Liver (tissue), 9 donors: Measurements from ENCODE around the gene CDKL4. TPM values are rescaled to one million over a fixed set of nuclear protein-coding genes. Genes with fewer than 3 reads are reported as not detected.
"Not testable (repeated sequence)": the region's sequence is repeated elsewhere in the genome, so short reads cannot be mapped to it uniquely, and the experiment has no call there.

Source experiments
- DNase-seq: peaks from one replicate; pipeline ENCODE4 v3.0.0-alpha.2; 2017; ENCODE audit warnings: low spot score
- H3K27ac ChIP-seq, 2 donors: one replicate each; pipeline ENCODE4 v1.7.0; 2013; ENCODE audit warnings: inconsistent platforms in 2 of 2, low read length in 2 of 2, control low read depth in 1 of 2, low read depth in 1 of 2, mild to moderate bottlenecking in 1 of 2
- H3K27me3 ChIP-seq, 4 donors: one replicate each; pipeline versions ENCODE4 v1.6.1 to v1.7.0; 2013; ENCODE audit warnings: low read length in 3 of 4, inconsistent platforms in 1 of 4, mild to moderate bottlenecking in 1 of 4, moderate library complexity in 1 of 4; ENCODE audit not compliant: control insufficient read depth in 4 of 4, insufficient read depth in 4 of 4
- H3K36me3 ChIP-seq, 4 donors: one replicate each; pipeline versions ENCODE4 v1.6.1 to v1.7.0; 2013; ENCODE audit warnings: low read length in 3 of 4, mild to moderate bottlenecking in 3 of 4, low read depth in 1 of 4, moderate library complexity in 1 of 4; ENCODE audit not compliant: control insufficient read depth in 4 of 4, insufficient read depth in 3 of 4
- H3K4me1 ChIP-seq, 4 donors: one replicate each; pipeline versions ENCODE4 v1.6.1 to v1.7.0; 2013; ENCODE audit warnings: low read length in 3 of 4, mild to moderate bottlenecking in 3 of 4, moderate library complexity in 1 of 4; ENCODE audit not compliant: control insufficient read depth in 4 of 4, insufficient read depth in 4 of 4
- H3K4me3 ChIP-seq, 3 donors: one replicate each; pipeline versions ENCODE4 v1.6.1 to v1.7.0; 2013; ENCODE audit warnings: low read length in 3 of 3, control low read depth in 1 of 3, low read depth in 1 of 3, mild to moderate bottlenecking in 1 of 3
- H3K9ac ChIP-seq, 2 donors: one replicate each; pipeline ENCODE4 v1.7.0; 2013; ENCODE audit warnings: low read length in 2 of 2, mild to moderate bottlenecking in 2 of 2, moderate library complexity in 2 of 2, control low read depth in 1 of 2, low read depth in 1 of 2
- H3K9me3 ChIP-seq, 4 donors: one replicate each; pipeline versions ENCODE4 v1.6.1 to v1.7.0; 2013; ENCODE audit warnings: low read length in 3 of 4; ENCODE audit not compliant: control insufficient read depth in 4 of 4
- EGR1 ChIP-seq, 2 donors: IDR thresholded peaks; 2 replicates each; pipeline ENCODE4 v1.6.1; 2016 to 2018; ENCODE audit warnings: antibody characterized with exemption in 2 of 2, low read depth in 2 of 2
- FOXA1 ChIP-seq: IDR thresholded peaks from 2 replicates; pipeline ENCODE4 v1.6.1; 2016; ENCODE audit warnings: antibody characterized with exemption
- FOXA2 ChIP-seq: IDR thresholded peaks from 2 replicates; pipeline ENCODE4 v1.6.1; 2016; ENCODE audit warnings: antibody characterized with exemption
- GABPA ChIP-seq, 2 donors: IDR thresholded peaks in 1 of 2; conservative IDR thresholded peaks in 1 of 2; 2 replicates each; pipeline ENCODE4 v1.6.1; 2016; ENCODE audit warnings: antibody characterized with exemption in 2 of 2, mild to moderate bottlenecking in 1 of 2, moderate library complexity in 1 of 2
- HNF4A ChIP-seq, 2 donors: conservative IDR thresholded peaks; 2 replicates each; pipeline ENCODE4 v1.6.1; 2016; ENCODE audit warnings: antibody characterized with exemption in 2 of 2, mild to moderate bottlenecking in 2 of 2
- HNF4G ChIP-seq: IDR thresholded peaks from 2 replicates; pipeline ENCODE4 v1.6.1; 2016; ENCODE audit warnings: antibody characterized with exemption
- RAD21 ChIP-seq, 2 donors: IDR thresholded peaks; 2 replicates each; pipeline ENCODE4 v1.6.1; 2016; ENCODE audit warnings: antibody characterized with exemption in 2 of 2, mild to moderate bottlenecking in 2 of 2
- RXRA ChIP-seq, 2 donors: IDR thresholded peaks; 2 replicates each; pipeline ENCODE4 v1.6.1; 2017 to 2018; ENCODE audit warnings: antibody characterized with exemption in 2 of 2, mild to moderate bottlenecking in 1 of 2
- SP1 ChIP-seq: IDR thresholded peaks from 2 replicates; pipeline ENCODE4 v1.6.1; 2018; ENCODE audit warnings: antibody characterized with exemption, mild to moderate bottlenecking
- TAF1 ChIP-seq: conservative IDR thresholded peaks from 2 replicates; pipeline ENCODE4 v1.6.1; 2016; ENCODE audit warnings: antibody characterized with exemption, mild to moderate bottlenecking
- YY1 ChIP-seq: IDR thresholded peaks from 2 replicates; pipeline ENCODE4 v1.6.1; 2016; ENCODE audit warnings: antibody characterized with exemption, mild to moderate bottlenecking
- WGBS: extraction: QIAGEN DNeasy Blood & Tissue Kit; methylation state at CpG from one replicate; pipeline ENCODE4 v1.1.7; 2013; 5-methylcytosine and 5-hydroxymethylcytosine counted together
- polyA plus RNA-seq, 2 donors: library from polyadenylated mRNA; stranded (reverse) in 1 of 2; unstranded in 1 of 2; fragments of 200-250 nt in 1 of 2; fragments of >200 nt in 1 of 2; fragmentation: Nextera tagmentation in 1 of 2; extraction: Ambion mirVana in 1 of 2; gene quantifications; one replicate each; pipeline versions ENCODE4 v1.2.1 to v1.2.3, GENCODE V29; 2013 to 2015
- total RNA-seq, 2 donors: library from RNA; depleted of rRNA; stranded (reverse); fragments of >200 nt; gene quantifications; one replicate each; pipeline ENCODE4 v1.2.3, GENCODE V29; 2014
- TF ChIP-seq, protein P1 (sequence below): IDR thresholded peaks from 2 replicates; pipeline ENCODE4 v1.6.1; 2016; ENCODE audit warnings: antibody characterized with exemption
- TF ChIP-seq, protein P2 (sequence below): IDR thresholded peaks from 2 replicates; pipeline ENCODE4 v1.6.1; 2016; ENCODE audit warnings: antibody characterized with exemption
- TF ChIP-seq, protein P3 (sequence below): fragments of 150-350 bp; IDR thresholded peaks from 2 replicates; pipeline ENCODE4 v1.5.1; 2017; ENCODE audit warnings: improper control_type of control experiment, low read depth, low read length; ENCODE audit not compliant: missing input control
- TF ChIP-seq, protein P4 (sequence below): IDR thresholded peaks from 2 replicates; pipeline ENCODE4 v1.6.1; 2016; ENCODE audit warnings: antibody characterized with exemption, mild to moderate bottlenecking
- TF ChIP-seq, protein P5 (sequence below): IDR thresholded peaks from 2 replicates; pipeline ENCODE4 v1.6.1; 2016; ENCODE audit warnings: antibody characterized with exemption
- donor health status: healthy.
- donor health status: healthy.
- donor health status: healthy.
- donor health status: healthy.
- donor health status: healthy.

The CDKL4 gene
- total and polyA plus RNA-seq, 4 donors, result 0.25 to 1.1 TPM; not detected in 2

DNA sequence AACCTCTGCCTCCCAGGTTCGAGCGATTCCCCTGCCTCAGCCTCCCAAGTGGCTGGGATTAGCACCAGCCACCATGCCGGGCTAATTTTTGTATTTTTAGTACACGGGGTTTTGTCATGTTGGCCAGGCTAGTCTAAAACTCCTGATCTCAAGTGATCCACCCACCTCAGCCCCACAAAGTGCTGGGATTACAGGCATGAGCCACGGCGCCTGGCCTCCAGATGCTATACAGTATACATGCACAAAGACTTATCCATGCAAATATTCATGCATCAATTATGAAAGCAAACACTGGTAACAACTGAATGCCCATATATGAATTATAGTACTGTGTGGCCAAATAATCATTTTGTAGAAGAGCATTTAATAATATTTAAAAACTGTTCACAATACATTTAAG is 86.9 kb downstream of the CDKL4 start:
- H3K4me3 ChIP-seq, result no peak overlapping the region
- H3K27me3 ChIP-seq, result no peaks in the 10 kb centered on the region
- no peak for DNase-seq
- H3K27ac ChIP-seq, result no peak overlapping the region
- WGBS, result 92% methylated on average over 6 of the region's 6 CpGs
- H3K9ac ChIP-seq, result no peak overlapping the region
- H3K9me3 ChIP-seq, result no peaks in the 10 kb centered on the region
- TF ChIP-seq, protein P1, sequence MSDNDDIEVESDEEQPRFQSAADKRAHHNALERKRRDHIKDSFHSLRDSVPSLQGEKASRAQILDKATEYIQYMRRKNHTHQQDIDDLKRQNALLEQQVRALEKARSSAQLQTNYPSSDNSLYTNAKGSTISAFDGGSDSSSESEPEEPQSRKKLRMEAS, result no peak
- TF ChIP-seq EGR1 (IDR thresholded peaks at IDR 0.05; ENCODE audit: low read depth in 2 of 2), result no peak
- TF ChIP-seq RXRA (IDR thresholded peaks at IDR 0.05), result no peak
- no peak for TF ChIP-seq RAD21 (IDR thresholded peaks at IDR 0.05)
- TF ChIP-seq, protein P2, sequence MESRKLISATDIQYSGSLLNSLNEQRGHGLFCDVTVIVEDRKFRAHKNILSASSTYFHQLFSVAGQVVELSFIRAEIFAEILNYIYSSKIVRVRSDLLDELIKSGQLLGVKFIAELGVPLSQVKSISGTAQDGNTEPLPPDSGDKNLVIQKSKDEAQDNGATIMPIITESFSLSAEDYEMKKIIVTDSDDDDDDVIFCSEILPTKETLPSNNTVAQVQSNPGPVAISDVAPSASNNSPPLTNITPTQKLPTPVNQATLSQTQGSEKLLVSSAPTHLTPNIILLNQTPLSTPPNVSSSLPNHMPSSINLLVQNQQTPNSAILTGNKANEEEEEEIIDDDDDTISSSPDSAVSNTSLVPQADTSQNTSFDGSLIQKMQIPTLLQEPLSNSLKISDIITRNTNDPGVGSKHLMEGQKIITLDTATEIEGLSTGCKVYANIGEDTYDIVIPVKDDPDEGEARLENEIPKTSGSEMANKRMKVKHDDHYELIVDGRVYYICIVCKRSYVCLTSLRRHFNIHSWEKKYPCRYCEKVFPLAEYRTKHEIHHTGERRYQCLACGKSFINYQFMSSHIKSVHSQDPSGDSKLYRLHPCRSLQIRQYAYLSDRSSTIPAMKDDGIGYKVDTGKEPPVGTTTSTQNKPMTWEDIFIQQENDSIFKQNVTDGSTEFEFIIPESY, result no peak
- no peak for TF ChIP-seq GABPA (IDR thresholded peaks at IDR 0.05 in 1 of 2, conservative IDR thresholded peaks at IDR 0.05 in 1 of 2)
- TF ChIP-seq HNF4A (conservative IDR thresholded peaks at IDR 0.05), result no peak
- TF ChIP-seq SP1, result no peak
- TF ChIP-seq, protein P3, sequence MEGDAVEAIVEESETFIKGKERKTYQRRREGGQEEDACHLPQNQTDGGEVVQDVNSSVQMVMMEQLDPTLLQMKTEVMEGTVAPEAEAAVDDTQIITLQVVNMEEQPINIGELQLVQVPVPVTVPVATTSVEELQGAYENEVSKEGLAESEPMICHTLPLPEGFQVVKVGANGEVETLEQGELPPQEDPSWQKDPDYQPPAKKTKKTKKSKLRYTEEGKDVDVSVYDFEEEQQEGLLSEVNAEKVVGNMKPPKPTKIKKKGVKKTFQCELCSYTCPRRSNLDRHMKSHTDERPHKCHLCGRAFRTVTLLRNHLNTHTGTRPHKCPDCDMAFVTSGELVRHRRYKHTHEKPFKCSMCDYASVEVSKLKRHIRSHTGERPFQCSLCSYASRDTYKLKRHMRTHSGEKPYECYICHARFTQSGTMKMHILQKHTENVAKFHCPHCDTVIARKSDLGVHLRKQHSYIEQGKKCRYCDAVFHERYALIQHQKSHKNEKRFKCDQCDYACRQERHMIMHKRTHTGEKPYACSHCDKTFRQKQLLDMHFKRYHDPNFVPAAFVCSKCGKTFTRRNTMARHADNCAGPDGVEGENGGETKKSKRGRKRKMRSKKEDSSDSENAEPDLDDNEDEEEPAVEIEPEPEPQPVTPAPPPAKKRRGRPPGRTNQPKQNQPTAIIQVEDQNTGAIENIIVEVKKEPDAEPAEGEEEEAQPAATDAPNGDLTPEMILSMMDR, result no peak
- TF ChIP-seq, protein P4, sequence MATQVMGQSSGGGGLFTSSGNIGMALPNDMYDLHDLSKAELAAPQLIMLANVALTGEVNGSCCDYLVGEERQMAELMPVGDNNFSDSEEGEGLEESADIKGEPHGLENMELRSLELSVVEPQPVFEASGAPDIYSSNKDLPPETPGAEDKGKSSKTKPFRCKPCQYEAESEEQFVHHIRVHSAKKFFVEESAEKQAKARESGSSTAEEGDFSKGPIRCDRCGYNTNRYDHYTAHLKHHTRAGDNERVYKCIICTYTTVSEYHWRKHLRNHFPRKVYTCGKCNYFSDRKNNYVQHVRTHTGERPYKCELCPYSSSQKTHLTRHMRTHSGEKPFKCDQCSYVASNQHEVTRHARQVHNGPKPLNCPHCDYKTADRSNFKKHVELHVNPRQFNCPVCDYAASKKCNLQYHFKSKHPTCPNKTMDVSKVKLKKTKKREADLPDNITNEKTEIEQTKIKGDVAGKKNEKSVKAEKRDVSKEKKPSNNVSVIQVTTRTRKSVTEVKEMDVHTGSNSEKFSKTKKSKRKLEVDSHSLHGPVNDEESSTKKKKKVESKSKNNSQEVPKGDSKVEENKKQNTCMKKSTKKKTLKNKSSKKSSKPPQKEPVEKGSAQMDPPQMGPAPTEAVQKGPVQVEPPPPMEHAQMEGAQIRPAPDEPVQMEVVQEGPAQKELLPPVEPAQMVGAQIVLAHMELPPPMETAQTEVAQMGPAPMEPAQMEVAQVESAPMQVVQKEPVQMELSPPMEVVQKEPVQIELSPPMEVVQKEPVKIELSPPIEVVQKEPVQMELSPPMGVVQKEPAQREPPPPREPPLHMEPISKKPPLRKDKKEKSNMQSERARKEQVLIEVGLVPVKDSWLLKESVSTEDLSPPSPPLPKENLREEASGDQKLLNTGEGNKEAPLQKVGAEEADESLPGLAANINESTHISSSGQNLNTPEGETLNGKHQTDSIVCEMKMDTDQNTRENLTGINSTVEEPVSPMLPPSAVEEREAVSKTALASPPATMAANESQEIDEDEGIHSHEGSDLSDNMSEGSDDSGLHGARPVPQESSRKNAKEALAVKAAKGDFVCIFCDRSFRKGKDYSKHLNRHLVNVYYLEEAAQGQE, result no peak
- no peak for TF ChIP-seq HNF4G
- no peak for TF ChIP-seq FOXA2
- TF ChIP-seq TAF1, result no peak
- TF ChIP-seq, protein P5, sequence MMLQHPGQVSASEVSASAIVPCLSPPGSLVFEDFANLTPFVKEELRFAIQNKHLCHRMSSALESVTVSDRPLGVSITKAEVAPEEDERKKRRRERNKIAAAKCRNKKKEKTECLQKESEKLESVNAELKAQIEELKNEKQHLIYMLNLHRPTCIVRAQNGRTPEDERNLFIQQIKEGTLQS, result no peak
- TF ChIP-seq YY1, result no peak
- H3K36me3 ChIP-seq, result no peaks in the 10 kb centered on the region
- H3K4me1 ChIP-seq, result peaks cover 0 to 1% (median 0%) of the 10 kb centered on the region in 4 donors

DNA sequence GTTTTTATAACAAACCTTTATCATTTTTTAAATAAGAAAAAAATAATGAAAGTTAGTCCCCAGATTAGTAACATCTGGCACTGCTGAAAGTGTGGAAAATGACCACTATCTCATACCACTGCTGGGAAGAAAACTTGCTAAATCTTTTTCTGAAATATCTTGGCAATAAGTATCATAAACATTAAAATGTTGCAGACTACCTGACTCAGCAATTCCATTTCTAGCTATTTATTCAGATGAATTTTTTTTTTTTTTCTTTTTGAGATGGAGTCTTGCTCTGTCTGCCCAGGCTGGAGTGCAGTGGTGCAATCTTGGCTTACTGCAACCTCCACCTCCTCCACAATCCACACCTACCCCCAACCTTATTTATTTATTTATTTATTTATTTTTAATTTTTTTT is 87.7 kb downstream of the CDKL4 start:
- TF ChIP-seq GABPA (IDR thresholded peaks at IDR 0.05 in 1 of 2, conservative IDR thresholded peaks at IDR 0.05 in 1 of 2), result no peak
- TF ChIP-seq, protein P4, result no peak
- TF ChIP-seq FOXA1, result no peak
- Histone ChIP-seq H3K36me3 (no peaks in the 10 kb centered on the region), H3K9ac (no peak overlapping the region), H3K27ac (no peak overlapping the region), H3K4me1 (peaks cover 0 to 1% (median 0%) of the 10 kb centered on the region in 4 donors), H3K9me3 (no peaks in the 10 kb centered on the region), H3K4me3 (no peak overlapping the region), H3K27me3 (no peaks in the 10 kb centered on the region)
- no peak for DNase-seq

DNA sequence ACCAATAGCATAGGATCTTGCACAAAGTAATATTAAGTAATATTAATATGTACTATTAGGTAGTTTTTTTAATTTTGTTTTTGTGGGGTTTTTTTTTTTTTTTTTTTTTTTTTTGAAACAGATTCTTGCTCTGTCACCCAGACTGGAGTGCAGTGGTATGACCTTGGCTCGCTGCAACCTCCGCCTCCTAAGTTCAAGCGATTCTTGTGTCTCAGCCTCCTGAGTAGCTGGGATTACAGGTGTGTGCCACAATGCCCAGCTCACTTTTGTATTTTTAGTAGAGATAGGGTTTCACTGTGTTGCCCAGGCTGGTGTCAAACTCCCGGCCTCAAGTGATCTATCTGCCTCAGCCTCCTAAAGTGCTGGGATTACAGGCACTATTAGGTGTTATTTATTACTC is 88.2 kb downstream of the CDKL4 start:
- H3K9me3 ChIP-seq, H3K4me1 ChIP-seq, H3K4me3 ChIP-seq, H3K27ac ChIP-seq, H3K27me3 ChIP-seq, H3K9ac ChIP-seq, DNase-seq, H3K36me3 ChIP-seq: not testable (repeated sequence)
- 95% methylated on average over 4 of the region's 4 CpGs for WGBS
